IMR-90 (cell line): ENCODE data around the gene DCDC2. TPM values are rescaled to one million over a fixed set of nuclear protein-coding genes. Genes with fewer than 3 reads are reported as not detected.

ENCODE experiments used
- ATAC-seq: fragments of 200-7000 bp; cut with Tn5 transposase; 2 replicates; pipeline ENCODE4 v1.9.1; 2020; ENCODE audit warnings: low read depth, mild to moderate bottlenecking, moderate library complexity
- BruUV-seq: library from RNA; stranded (reverse); fragments of 400-500 nt; replicated peaks from 2 replicates; lab custom pipeline; 2021; lab: Mats Ljungman, UMichigan
- CTCF ChIA-PET: fragments of 300-600 bp; formaldehyde crosslinking; extraction: SDS; loops from one replicate; lab custom pipeline; 2021; ENCODE audit warnings: antibody characterized with exemption; lab: Yijun Ruan, JAX
- POLR2A ChIA-PET: fragments of 300-600 bp; sonication (Branson Sonifier 250); formaldehyde crosslinking; loops from one replicate; lab custom pipeline; 2022; ENCODE audit warnings: antibody characterized with exemption; ENCODE audit not compliant: unreplicated experiment; lab: Charles Lee
- DNase-seq: peaks from one replicate; pipeline ENCODE4 v3.0.0; 2013
- H2AFZ ChIP-seq: replicated peaks from 2 replicates; pipeline ENCODE3; 2013; ENCODE audit warnings: low read length, mild to moderate bottlenecking; ENCODE audit not compliant: poor library complexity
- H2AK5ac ChIP-seq: 2 replicates; pipeline ENCODE4 v1.6.1; 2013; ENCODE audit warnings: low read depth, low read length, inconsistent platforms
- H2AK9ac ChIP-seq: replicated peaks from 2 replicates; pipeline ENCODE3; 2013; ENCODE audit warnings: mild to moderate bottlenecking, low read depth, low read length, moderate library complexity; ENCODE audit not compliant: poor library complexity
- H2BK120ac ChIP-seq: 2 replicates; pipeline ENCODE4 v1.6.1; 2013; ENCODE audit warnings: low read depth, low read length, inconsistent platforms
- H2BK15ac ChIP-seq: 3 replicates; pipeline ENCODE4 v1.6.1; 2013; ENCODE audit warnings: low read depth, low read length, inconsistent platforms
- H2BK20ac ChIP-seq: 2 replicates; pipeline ENCODE4 v1.6.1; 2013; ENCODE audit warnings: low read depth, mild to moderate bottlenecking, inconsistent platforms, low read length, moderate library complexity
- H2BK5ac ChIP-seq: 2 replicates; pipeline ENCODE4 v1.6.1; 2013; ENCODE audit warnings: mild to moderate bottlenecking, low read depth, low read length, inconsistent platforms; ENCODE audit not compliant: poor library complexity, severe bottlenecking
- H3K14ac ChIP-seq: replicated peaks from 2 replicates; pipeline ENCODE4 v1.6.1; 2013; ENCODE audit warnings: low read depth, low read length, inconsistent platforms
- H3K18ac ChIP-seq: 2 replicates; pipeline ENCODE4 v1.6.1; 2013; ENCODE audit warnings: low read depth, low read length, control low read depth
- H3K23ac ChIP-seq: 2 replicates; pipeline ENCODE4 v1.6.1; 2013; ENCODE audit warnings: low read depth, low read length, inconsistent platforms
- H3K27ac ChIP-seq: 2 replicates; pipeline ENCODE4 v1.5.1; 2013; ENCODE audit warnings: mild to moderate bottlenecking, control low read depth, low read length; ENCODE audit not compliant: insufficient read depth
- H3K27me3 ChIP-seq: 2 replicates; pipeline ENCODE4 v1.6.1; 2013; ENCODE audit warnings: low read length; ENCODE audit not compliant: control insufficient read depth, insufficient read depth
- H3K36me3 ChIP-seq: 2 replicates; pipeline ENCODE4 v1.6.1; 2013; ENCODE audit warnings: low read length, mixed read lengths; ENCODE audit not compliant: control insufficient read depth, insufficient read depth
- H3K4ac ChIP-seq: 2 replicates; pipeline ENCODE4 v1.6.1; 2013; ENCODE audit warnings: low read depth, low read length, inconsistent platforms
- H3K4me1 ChIP-seq: 2 replicates; pipeline ENCODE4 v1.6.1; 2013; ENCODE audit warnings: low read length, mixed read lengths; ENCODE audit not compliant: control insufficient read depth, insufficient read depth
- H3K4me2 ChIP-seq: 2 replicates; pipeline ENCODE4 v1.6.1; 2013; ENCODE audit warnings: low read depth, mild to moderate bottlenecking, control low read depth, low read length, moderate library complexity
- H3K4me3 ChIP-seq: 2 replicates; pipeline ENCODE4 v1.5.1; 2013; ENCODE audit warnings: low read depth, mild to moderate bottlenecking, control low read depth, low read length, moderate library complexity; ENCODE audit not compliant: insufficient read depth
- H3K56ac ChIP-seq: 2 replicates; pipeline ENCODE4 v1.6.1; 2013; ENCODE audit warnings: low read length, inconsistent platforms; ENCODE audit not compliant: insufficient read depth; ENCODE audit errors: extremely low read depth
- H3K79me1 ChIP-seq, 2 experiments: 2 replicates each; pipeline ENCODE4 v1.6.1; 2013; ENCODE audit warnings: low read length in 2 of 2, inconsistent platforms in 1 of 2, low read depth in 1 of 2
- H3K9ac ChIP-seq: 2 replicates; pipeline ENCODE4 v1.6.1; 2013; ENCODE audit warnings: low read depth, low read length, control low read depth
- H3K9me1 ChIP-seq: 2 replicates; pipeline ENCODE4 v1.6.1; 2013; ENCODE audit warnings: low read length, inconsistent platforms; ENCODE audit not compliant: insufficient read depth
- H3K9me3 ChIP-seq: 2 replicates; pipeline ENCODE4 v1.6.1; 2013; ENCODE audit warnings: low read length; ENCODE audit not compliant: control insufficient read depth, insufficient read depth
- H4K20me1 ChIP-seq: 2 replicates; pipeline ENCODE4 v1.6.1; 2013; ENCODE audit warnings: low read length, inconsistent platforms; ENCODE audit not compliant: insufficient read depth
- H4K5ac ChIP-seq: 2 replicates; pipeline ENCODE4 v1.6.1; 2013; ENCODE audit warnings: mild to moderate bottlenecking, low read depth, low read length, control low read depth
- H4K8ac ChIP-seq, 2 experiments: 2 replicates each; pipeline ENCODE4 v1.6.1; 2013; ENCODE audit warnings: low read depth in 2 of 2, low read length in 2 of 2, control low read depth in 1 of 2, inconsistent platforms in 1 of 2
- H4K91ac ChIP-seq: 2 replicates; pipeline ENCODE4 v1.6.1; 2013; ENCODE audit warnings: low read depth, low read length, inconsistent platforms; ENCODE audit not compliant: insufficient read depth
- BHLHE40 ChIP-seq: fragments of 150-350 bp; IDR thresholded peaks from 2 replicates; pipeline ENCODE4 v1.6.1; 2016; ENCODE audit warnings: mild to moderate bottlenecking, low read depth, low read length
- CEBPB ChIP-seq: IDR thresholded peaks from 2 replicates; pipeline ENCODE4 v1.6.1; 2012; ENCODE audit warnings: low read depth, low read length, improper control_type of control experiment
- CHD1 ChIP-seq: IDR thresholded peaks from 2 replicates; pipeline ENCODE4 v1.6.1; 2012; ENCODE audit warnings: low read depth, low read length, improper control_type of control experiment
- CTCF ChIP-seq: conservative IDR thresholded peaks from 2 replicates; pipeline ENCODE4 v1.5.1; 2012; ENCODE audit warnings: mild to moderate bottlenecking, low read depth, low read length, improper control_type of control experiment
- ELK1 ChIP-seq: fragments of 150-350 bp; IDR thresholded peaks from 2 replicates; pipeline ENCODE4 v1.6.1; 2016; ENCODE audit warnings: low read depth, mild to moderate bottlenecking, low read length, moderate library complexity, borderline replicate concordance
- MAFK ChIP-seq: IDR thresholded peaks from 2 replicates; pipeline ENCODE4 v1.6.1; 2012; ENCODE audit warnings: low read depth, low read length, improper control_type of control experiment
- MAZ ChIP-seq: IDR thresholded peaks from 2 replicates; pipeline ENCODE4 v1.6.1; 2012; ENCODE audit warnings: low read depth, mild to moderate bottlenecking, low read length, improper control_type of control experiment, moderate library complexity, borderline replicate concordance
- MXI1 ChIP-seq: IDR thresholded peaks from 2 replicates; pipeline ENCODE4 v1.6.1; 2012; ENCODE audit warnings: low read depth, mild to moderate bottlenecking, low read length, moderate library complexity, borderline replicate concordance
- NFE2L2 ChIP-seq: fragments of 150-350 bp; IDR thresholded peaks from 2 replicates; pipeline ENCODE4 v1.6.1; 2016; ENCODE audit warnings: low read depth, mild to moderate bottlenecking, low read length
- POLR2A ChIP-seq: IDR thresholded peaks from 2 replicates; pipeline ENCODE4 v1.6.1; 2012; ENCODE audit warnings: mild to moderate bottlenecking, low read depth, low read length
- RAD21 ChIP-seq: IDR thresholded peaks from 2 replicates; pipeline ENCODE4 v1.6.1; 2012; ENCODE audit warnings: low read length, improper control_type of control experiment
- RCOR1 ChIP-seq: IDR thresholded peaks from 2 replicates; pipeline ENCODE4 v1.6.1; 2012; ENCODE audit warnings: mild to moderate bottlenecking, low read length, improper control_type of control experiment; ENCODE audit not compliant: insufficient replicate concordance
- RFX5 ChIP-seq: IDR thresholded peaks from 2 replicates; pipeline ENCODE4 v1.8.0; 2012; ENCODE audit warnings: low read depth, mild to moderate bottlenecking, low read length, moderate library complexity
- SMC3 ChIP-seq: fragments of 150-350 bp; IDR thresholded peaks from 2 replicates; pipeline ENCODE4 v1.6.1; 2016; ENCODE audit warnings: low read depth, mild to moderate bottlenecking, antibody characterized with exemption, low read length, moderate library complexity
- USF2 ChIP-seq: fragments of 150-350 bp; IDR thresholded peaks from 2 replicates; pipeline ENCODE4 v1.6.1; 2017; ENCODE audit warnings: mild to moderate bottlenecking, antibody characterized with exemption, low read length, low read depth
- WGBS, 2 experiments: methylation state at CpG; one replicate each; pipeline versions ENCODE4 v1.1.5 to v1.1.7; 2013; ENCODE audit warnings: missing lambda C conversion rate in 2 of 2; ENCODE audit not compliant: insufficient read length in 1 of 2; ENCODE audit errors: extremely low coverage in 2 of 2; 5-methylcytosine and 5-hydroxymethylcytosine counted together
- dilution Hi-C: fragments of 300-500 bp; cut with HindIII; formaldehyde crosslinking; loops from one replicate; pipeline ENCODE4 v1.14.3; 2018; ENCODE audit warnings: low sequenced_read_pairs; ENCODE audit not compliant: unreplicated experiment
- in situ Hi-C: fragments of 300-500 bp; cut with MboI; formaldehyde crosslinking; loops from 3 replicates; pipeline ENCODE4 v1.14.3; 2019; ENCODE audit warnings: low sequenced_read_pairs, inconsistent platforms, mixed read lengths
- intact Hi-C: fragments of 100-400 bp; cut with micrococcal nuclease; formaldehyde crosslinking; loops from 2 replicates; pipeline ENCODE4 v1.10.0; 2022
- polyA plus RNA-seq, 3 experiments: library from polyadenylated mRNA; depleted of rRNA; stranded (reverse); fragments of >200 nt; gene quantifications; 2 replicates each; pipeline ENCODE4 v1.2.3, GENCODE V29; 2012; ENCODE audit warnings: low replicate concordance in 1 of 3
- total RNA-seq: library from RNA; depleted of rRNA; stranded (reverse); fragments of >200 nt; gene quantifications from 2 replicates; pipeline ENCODE4 v1.2.3, GENCODE V29; 2012

DCDC2 gene
- total and polyA plus RNA-seq, 2 of the 4 experiments (the other 2 are of a cell fraction), result not detected

- no TSS peak for BruUV-seq
- H2AFZ ChIP-seq, result no peak overlapping the region
- TF ChIP-seq NFE2L2 (no peak), MAZ (no peak), ELK1 (no peak), CHD1 (no peak), POLR2A (no peak), CEBPB (no peak), RAD21 (no peak), CTCF (no peak), RCOR1 (no peak), SMC3 (no peak), BHLHE40 (no peak), MAFK (no peak), RFX5 (no peak), USF2 (no peak), MXI1 (no peak)
- H3K9ac ChIP-seq, result no peak overlapping the region
- peaks cover 10 to 27% of the 10 kb centered on the region in 2 experiments for H3K79me1 ChIP-seq
- H4K20me1 ChIP-seq, result no peaks in the 10 kb centered on the region; the same call in 1 of the 2 replicates
- dilution Hi-C loops (no loop called here), intact Hi-C loops (no loop called here), in situ Hi-C loops (no loop called here)
- H3K18ac ChIP-seq, result no peak overlapping the region
- no peak overlapping the region for H2AK5ac ChIP-seq
- no peak overlapping the region for H2BK5ac ChIP-seq
- H3K4ac ChIP-seq, result no peak overlapping the region
- H3K27me3 ChIP-seq, result no peaks in the 10 kb centered on the region
- 87% methylated on average over 4 of the region's 5 CpGs; no CpG with 5 or more reads in 1 of the 2 experiments for WGBS, 2 experiments
- H3K4me3 ChIP-seq, result no peak overlapping the region
- CTCF ChIA-PET, result interaction anchor here (0.7 to 0.9 kb wide), 2 partner anchors 16 to 25 kb away, joined by 3 to 5 read pairs; no protein-coding TSS in a partner anchor
- H4K8ac ChIP-seq, result no peak overlapping the region
- H3K56ac ChIP-seq, result no peak overlapping the region
- no peaks in the 10 kb centered on the region; the same call in 1 of the 2 replicates for H3K4me1 ChIP-seq
- H2BK20ac ChIP-seq, result no peak overlapping the region
- H3K23ac ChIP-seq, result no peak overlapping the region
- ATAC-seq (no peak), DNase-seq (no peak)
- no peak overlapping the region for H2BK15ac ChIP-seq
- H3K27ac ChIP-seq, result no peak overlapping the region
- no peak overlapping the region for H4K5ac ChIP-seq
- POLR2A ChIA-PET, result no interaction called here
- no peak overlapping the region for H2AK9ac ChIP-seq
- H4K91ac ChIP-seq, result no peak overlapping the region
- H3K4me2 ChIP-seq, result no peak overlapping the region
- peaks cover 8% of the 10 kb centered on the region for H3K36me3 ChIP-seq
- peaks cover 2% of the 10 kb centered on the region; the same call in 1 of the 2 replicates for H3K9me1 ChIP-seq
- H3K14ac ChIP-seq, result no peak overlapping the region
- no peaks in the 10 kb centered on the region for H3K9me3 ChIP-seq
- H2BK120ac ChIP-seq, result no peak overlapping the region
These were observed 47.4 kb upstream of the DCDC2 start for GRCh38 chr6:24405262-24405661.
